IMR-90 (cell line): ENCODE results near the gene MSH3. TPM values are rescaled to one million over a fixed set of nuclear protein-coding genes. Genes with fewer than 3 reads are reported as not detected.

Experiments
- ATAC-seq: fragments of 200-7000 bp; cut with Tn5 transposase; 2 replicates; pipeline ENCODE4 v1.9.1; 2020; ENCODE audit warnings: low read depth, mild to moderate bottlenecking, moderate library complexity
- BruUV-seq: library from RNA; stranded (reverse); fragments of 400-500 nt; replicated peaks from 2 replicates; lab custom pipeline; 2021; lab: Mats Ljungman, UMichigan
- CTCF ChIA-PET: fragments of 300-600 bp; formaldehyde crosslinking; extraction: SDS; loops from one replicate; lab custom pipeline; 2021; ENCODE audit warnings: antibody characterized with exemption; lab: Yijun Ruan, JAX
- POLR2A ChIA-PET: fragments of 300-600 bp; sonication (Branson Sonifier 250); formaldehyde crosslinking; loops from one replicate; lab custom pipeline; 2022; ENCODE audit warnings: antibody characterized with exemption; ENCODE audit not compliant: unreplicated experiment; lab: Charles Lee
- DNase-seq: peaks from one replicate; pipeline ENCODE4 v3.0.0; 2013
- H2AFZ ChIP-seq: replicated peaks from 2 replicates; pipeline ENCODE3; 2013; ENCODE audit warnings: low read length, mild to moderate bottlenecking; ENCODE audit not compliant: poor library complexity
- H2AK5ac ChIP-seq: 2 replicates; pipeline ENCODE4 v1.6.1; 2013; ENCODE audit warnings: low read depth, low read length, inconsistent platforms
- H2AK9ac ChIP-seq: replicated peaks from 2 replicates; pipeline ENCODE3; 2013; ENCODE audit warnings: mild to moderate bottlenecking, low read depth, low read length, moderate library complexity; ENCODE audit not compliant: poor library complexity
- H2BK120ac ChIP-seq: 2 replicates; pipeline ENCODE4 v1.6.1; 2013; ENCODE audit warnings: low read depth, low read length, inconsistent platforms
- H2BK15ac ChIP-seq: 3 replicates; pipeline ENCODE4 v1.6.1; 2013; ENCODE audit warnings: low read depth, low read length, inconsistent platforms
- H2BK20ac ChIP-seq: 2 replicates; pipeline ENCODE4 v1.6.1; 2013; ENCODE audit warnings: low read depth, mild to moderate bottlenecking, inconsistent platforms, low read length, moderate library complexity
- H2BK5ac ChIP-seq: 2 replicates; pipeline ENCODE4 v1.6.1; 2013; ENCODE audit warnings: mild to moderate bottlenecking, low read depth, low read length, inconsistent platforms; ENCODE audit not compliant: poor library complexity, severe bottlenecking
- H3K14ac ChIP-seq: replicated peaks from 2 replicates; pipeline ENCODE4 v1.6.1; 2013; ENCODE audit warnings: low read depth, low read length, inconsistent platforms
- H3K18ac ChIP-seq: 2 replicates; pipeline ENCODE4 v1.6.1; 2013; ENCODE audit warnings: low read depth, low read length, control low read depth
- H3K23ac ChIP-seq: 2 replicates; pipeline ENCODE4 v1.6.1; 2013; ENCODE audit warnings: low read depth, low read length, inconsistent platforms
- H3K27ac ChIP-seq: 2 replicates; pipeline ENCODE4 v1.5.1; 2013; ENCODE audit warnings: mild to moderate bottlenecking, control low read depth, low read length; ENCODE audit not compliant: insufficient read depth
- H3K27me3 ChIP-seq: 2 replicates; pipeline ENCODE4 v1.6.1; 2013; ENCODE audit warnings: low read length; ENCODE audit not compliant: control insufficient read depth, insufficient read depth
- H3K36me3 ChIP-seq: 2 replicates; pipeline ENCODE4 v1.6.1; 2013; ENCODE audit warnings: low read length, mixed read lengths; ENCODE audit not compliant: control insufficient read depth, insufficient read depth
- H3K4ac ChIP-seq: 2 replicates; pipeline ENCODE4 v1.6.1; 2013; ENCODE audit warnings: low read depth, low read length, inconsistent platforms
- H3K4me1 ChIP-seq: 2 replicates; pipeline ENCODE4 v1.6.1; 2013; ENCODE audit warnings: low read length, mixed read lengths; ENCODE audit not compliant: control insufficient read depth, insufficient read depth
- H3K4me2 ChIP-seq: 2 replicates; pipeline ENCODE4 v1.6.1; 2013; ENCODE audit warnings: low read depth, mild to moderate bottlenecking, control low read depth, low read length, moderate library complexity
- H3K4me3 ChIP-seq: 2 replicates; pipeline ENCODE4 v1.5.1; 2013; ENCODE audit warnings: low read depth, mild to moderate bottlenecking, control low read depth, low read length, moderate library complexity; ENCODE audit not compliant: insufficient read depth
- H3K56ac ChIP-seq: 2 replicates; pipeline ENCODE4 v1.6.1; 2013; ENCODE audit warnings: low read length, inconsistent platforms; ENCODE audit not compliant: insufficient read depth; ENCODE audit errors: extremely low read depth
- H3K79me1 ChIP-seq, 2 experiments: 2 replicates each; pipeline ENCODE4 v1.6.1; 2013; ENCODE audit warnings: low read length in 2 of 2, inconsistent platforms in 1 of 2, low read depth in 1 of 2
- H3K9ac ChIP-seq: 2 replicates; pipeline ENCODE4 v1.6.1; 2013; ENCODE audit warnings: low read depth, low read length, control low read depth
- H3K9me1 ChIP-seq: 2 replicates; pipeline ENCODE4 v1.6.1; 2013; ENCODE audit warnings: low read length, inconsistent platforms; ENCODE audit not compliant: insufficient read depth
- H3K9me3 ChIP-seq: 2 replicates; pipeline ENCODE4 v1.6.1; 2013; ENCODE audit warnings: low read length; ENCODE audit not compliant: control insufficient read depth, insufficient read depth
- H4K20me1 ChIP-seq: 2 replicates; pipeline ENCODE4 v1.6.1; 2013; ENCODE audit warnings: low read length, inconsistent platforms; ENCODE audit not compliant: insufficient read depth
- H4K5ac ChIP-seq: 2 replicates; pipeline ENCODE4 v1.6.1; 2013; ENCODE audit warnings: mild to moderate bottlenecking, low read depth, low read length, control low read depth
- H4K8ac ChIP-seq, 2 experiments: 2 replicates each; pipeline ENCODE4 v1.6.1; 2013; ENCODE audit warnings: low read depth in 2 of 2, low read length in 2 of 2, control low read depth in 1 of 2, inconsistent platforms in 1 of 2
- H4K91ac ChIP-seq: 2 replicates; pipeline ENCODE4 v1.6.1; 2013; ENCODE audit warnings: low read depth, low read length, inconsistent platforms; ENCODE audit not compliant: insufficient read depth
- BHLHE40 ChIP-seq: fragments of 150-350 bp; IDR thresholded peaks from 2 replicates; pipeline ENCODE4 v1.6.1; 2016; ENCODE audit warnings: mild to moderate bottlenecking, low read depth, low read length
- CEBPB ChIP-seq: IDR thresholded peaks from 2 replicates; pipeline ENCODE4 v1.6.1; 2012; ENCODE audit warnings: low read depth, low read length, improper control_type of control experiment
- CHD1 ChIP-seq: IDR thresholded peaks from 2 replicates; pipeline ENCODE4 v1.6.1; 2012; ENCODE audit warnings: low read depth, low read length, improper control_type of control experiment
- CTCF ChIP-seq: conservative IDR thresholded peaks from 2 replicates; pipeline ENCODE4 v1.5.1; 2012; ENCODE audit warnings: mild to moderate bottlenecking, low read depth, low read length, improper control_type of control experiment
- ELK1 ChIP-seq: fragments of 150-350 bp; IDR thresholded peaks from 2 replicates; pipeline ENCODE4 v1.6.1; 2016; ENCODE audit warnings: low read depth, mild to moderate bottlenecking, low read length, moderate library complexity, borderline replicate concordance
- FOS ChIP-seq: fragments of 150-350 bp; IDR thresholded peaks from 2 replicates; pipeline ENCODE4 v1.6.1; 2016; ENCODE audit warnings: low read depth, low read length
- MAFK ChIP-seq: IDR thresholded peaks from 2 replicates; pipeline ENCODE4 v1.6.1; 2012; ENCODE audit warnings: low read depth, low read length, improper control_type of control experiment
- MAZ ChIP-seq: IDR thresholded peaks from 2 replicates; pipeline ENCODE4 v1.6.1; 2012; ENCODE audit warnings: low read depth, mild to moderate bottlenecking, low read length, improper control_type of control experiment, moderate library complexity, borderline replicate concordance
- MXI1 ChIP-seq: IDR thresholded peaks from 2 replicates; pipeline ENCODE4 v1.6.1; 2012; ENCODE audit warnings: low read depth, mild to moderate bottlenecking, low read length, moderate library complexity, borderline replicate concordance
- NFE2L2 ChIP-seq: fragments of 150-350 bp; IDR thresholded peaks from 2 replicates; pipeline ENCODE4 v1.6.1; 2016; ENCODE audit warnings: low read depth, mild to moderate bottlenecking, low read length
- POLR2A ChIP-seq: IDR thresholded peaks from 2 replicates; pipeline ENCODE4 v1.6.1; 2012; ENCODE audit warnings: mild to moderate bottlenecking, low read depth, low read length
- RAD21 ChIP-seq: IDR thresholded peaks from 2 replicates; pipeline ENCODE4 v1.6.1; 2012; ENCODE audit warnings: low read length, improper control_type of control experiment
- RCOR1 ChIP-seq: IDR thresholded peaks from 2 replicates; pipeline ENCODE4 v1.6.1; 2012; ENCODE audit warnings: mild to moderate bottlenecking, low read length, improper control_type of control experiment; ENCODE audit not compliant: insufficient replicate concordance
- RFX5 ChIP-seq: IDR thresholded peaks from 2 replicates; pipeline ENCODE4 v1.8.0; 2012; ENCODE audit warnings: low read depth, mild to moderate bottlenecking, low read length, moderate library complexity
- SMC3 ChIP-seq: fragments of 150-350 bp; IDR thresholded peaks from 2 replicates; pipeline ENCODE4 v1.6.1; 2016; ENCODE audit warnings: low read depth, mild to moderate bottlenecking, antibody characterized with exemption, low read length, moderate library complexity
- USF2 ChIP-seq: fragments of 150-350 bp; IDR thresholded peaks from 2 replicates; pipeline ENCODE4 v1.6.1; 2017; ENCODE audit warnings: mild to moderate bottlenecking, antibody characterized with exemption, low read length, low read depth
- WGBS, 2 experiments: methylation state at CpG; one replicate each; pipeline versions ENCODE4 v1.1.5 to v1.1.7; 2013; ENCODE audit warnings: missing lambda C conversion rate in 2 of 2; ENCODE audit not compliant: insufficient read length in 1 of 2; ENCODE audit errors: extremely low coverage in 2 of 2; 5-methylcytosine and 5-hydroxymethylcytosine counted together
- dilution Hi-C: fragments of 300-500 bp; cut with HindIII; formaldehyde crosslinking; loops from one replicate; pipeline ENCODE4 v1.14.3; 2018; ENCODE audit warnings: low sequenced_read_pairs; ENCODE audit not compliant: unreplicated experiment
- in situ Hi-C: fragments of 300-500 bp; cut with MboI; formaldehyde crosslinking; loops from 3 replicates; pipeline ENCODE4 v1.14.3; 2019; ENCODE audit warnings: low sequenced_read_pairs, inconsistent platforms, mixed read lengths
- intact Hi-C: fragments of 100-400 bp; cut with micrococcal nuclease; formaldehyde crosslinking; loops from 2 replicates; pipeline ENCODE4 v1.10.0; 2022
- polyA plus RNA-seq, 3 experiments: library from polyadenylated mRNA; depleted of rRNA; stranded (reverse); fragments of >200 nt; gene quantifications; 2 replicates each; pipeline ENCODE4 v1.2.3, GENCODE V29; 2012; ENCODE audit warnings: low replicate concordance in 1 of 3
- total RNA-seq: library from RNA; depleted of rRNA; stranded (reverse); fragments of >200 nt; gene quantifications from 2 replicates; pipeline ENCODE4 v1.2.3, GENCODE V29; 2012

MSH3 gene
- total and polyA plus RNA-seq, 2 of the 4 experiments (the other 2 are of a cell fraction), result 4.6 to 13.3 TPM

- ATAC-seq (no peak), DNase-seq (no peak)
- no peak overlapping the region for H3K4me2 ChIP-seq
- intact Hi-C loops, result no loop called here
- H3K27me3 ChIP-seq, result no peaks in the 10 kb centered on the region; the same call in 1 of the 2 replicates
- dilution Hi-C loops, result no loop called here
- no peak overlapping the region for H4K91ac ChIP-seq
- H3K14ac ChIP-seq, result no peak overlapping the region; the same call in 1 of the 2 replicates
- no peak overlapping the region for H2BK120ac ChIP-seq
- no peaks in the 10 kb centered on the region for H3K79me1 ChIP-seq
- H2AK5ac ChIP-seq, result no peak overlapping the region
- no peak overlapping the region for H2BK15ac ChIP-seq
- H4K5ac ChIP-seq, result no peak overlapping the region
- H2BK5ac ChIP-seq, result no peak overlapping the region
- POLR2A ChIA-PET, result interaction anchor here (0.5 kb wide), 1 partner anchor 19 kb away, joined by 7 read pairs; no protein-coding TSS in a partner anchor
- TF ChIP-seq RAD21 (no peak), POLR2A (no peak), MAZ (no peak), MXI1 (no peak), FOS (no peak), CEBPB (no peak), RCOR1 (no peak), MAFK (no peak), BHLHE40 (no peak), ELK1 (no peak), CHD1 (no peak), RFX5 (no peak), CTCF (no peak), NFE2L2 (no peak), USF2 (no peak), SMC3 (no peak)
- no peak overlapping the region for H2BK20ac ChIP-seq
- H3K27ac ChIP-seq, result no peak overlapping the region
- no TSS peak for BruUV-seq
- H3K9me3 ChIP-seq, result no peaks in the 10 kb centered on the region
- in situ Hi-C loops, result no loop called here
- WGBS, 2 experiments, result no CpG with 5 or more reads among the region's 1 CpG
- H3K56ac ChIP-seq, result no peak overlapping the region
- no peak overlapping the region for H3K18ac ChIP-seq
- no peaks in the 10 kb centered on the region for H3K9me1 ChIP-seq
- CTCF ChIA-PET, result no interaction called here
- no peaks in the 10 kb centered on the region for H4K20me1 ChIP-seq
- no peak overlapping the region for H3K4ac ChIP-seq
- no peak overlapping the region for H3K23ac ChIP-seq
- no peaks in the 10 kb centered on the region for H3K36me3 ChIP-seq
- H2AK9ac ChIP-seq, result no peak overlapping the region
- no peak overlapping the region for H3K4me3 ChIP-seq
- no peaks in the 10 kb centered on the region for H3K4me1 ChIP-seq
- H3K9ac ChIP-seq, result no peak overlapping the region
- no peak overlapping the region for H2AFZ ChIP-seq
- no peak overlapping the region for H4K8ac ChIP-seq
Observed at GRCh38 chr5:80925931-80926330, 271.5 kb downstream of the MSH3 start.
